Mucosa of rectum (tissue), 2 donors: ENCODE data around the gene TGFBR2.

ENCODE experiments used
- H3K27ac ChIP-seq, 2 donors: one replicate each; pipeline ENCODE4 v1.7.0; 2013; ENCODE audit warnings: inconsistent platforms in 2 of 2, low read depth in 2 of 2, low read length in 2 of 2
- H3K27me3 ChIP-seq, 2 donors: one replicate each; pipeline ENCODE4 v1.7.0; 2013; ENCODE audit warnings: low read length in 2 of 2; ENCODE audit not compliant: control insufficient read depth in 2 of 2, insufficient read depth in 2 of 2
- H3K36me3 ChIP-seq, 2 donors: one replicate each; pipeline ENCODE4 v1.7.0; 2013; ENCODE audit warnings: low read length in 2 of 2; ENCODE audit not compliant: control insufficient read depth in 2 of 2, insufficient read depth in 2 of 2
- H3K4me1 ChIP-seq, 2 donors: one replicate each; pipeline ENCODE4 v1.7.0; 2013; ENCODE audit warnings: low read length in 2 of 2, mild to moderate bottlenecking in 1 of 2; ENCODE audit not compliant: control insufficient read depth in 2 of 2, insufficient read depth in 2 of 2
- H3K4me3 ChIP-seq, 2 donors: one replicate each; pipeline ENCODE4 v1.7.0; 2013; ENCODE audit warnings: low read length in 2 of 2
- H3K9ac ChIP-seq, 2 donors: one replicate each; pipeline ENCODE4 v1.7.0; 2013; ENCODE audit warnings: low read length in 2 of 2, low read depth in 1 of 2, mild to moderate bottlenecking in 1 of 2
- H3K9me3 ChIP-seq, 2 donors: one replicate each; pipeline ENCODE4 v1.7.0; 2013; ENCODE audit warnings: low read length in 2 of 2; ENCODE audit not compliant: control insufficient read depth in 2 of 2
- donor health status: healthy.
- donor health status: Normal muscosa, but diverticular disease.

The TGFBR2 gene

DNA sequence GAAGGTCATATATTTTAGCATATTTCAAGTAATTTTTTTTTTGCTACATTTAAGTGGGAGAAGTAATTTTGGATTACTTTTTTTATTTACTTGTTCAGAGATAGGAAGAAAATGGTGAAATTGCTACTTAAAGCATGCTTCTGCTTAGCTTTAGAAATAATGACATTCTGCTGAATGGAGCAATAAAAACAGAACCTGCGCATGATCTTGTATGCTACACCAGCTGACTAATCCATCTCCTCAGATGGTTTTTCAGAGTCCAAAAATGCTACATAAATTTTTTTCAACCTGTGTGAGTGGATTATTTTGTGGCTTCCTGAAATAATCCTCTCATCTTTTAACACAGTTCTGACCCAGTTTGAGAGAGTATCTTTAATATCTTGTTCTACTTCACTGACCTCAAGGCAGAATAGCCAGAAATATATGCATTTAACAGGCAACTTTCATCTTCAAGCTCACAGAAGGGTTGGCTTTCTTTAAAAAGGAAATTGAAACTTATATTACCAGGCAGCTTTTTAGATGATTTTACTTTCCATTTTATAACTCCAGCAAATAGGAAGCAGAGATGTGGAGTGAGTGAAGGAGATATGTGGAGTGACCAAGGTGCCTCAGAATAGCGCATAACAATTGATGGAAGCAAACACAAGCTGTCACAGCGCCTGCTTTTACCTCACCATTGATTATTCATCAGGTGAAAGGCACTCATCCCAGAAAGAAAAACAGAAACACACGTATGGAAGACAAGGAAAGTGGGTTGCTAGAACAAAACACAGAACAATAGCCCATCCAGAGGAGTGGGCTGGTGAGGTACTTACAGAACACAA, 136.6 kb downstream of the TGFBR2 start:
- Histone ChIP-seq H3K27me3 (no peaks in the 10 kb centered on the region), H3K4me3 (no peak overlapping the region), H3K4me1 (peaks cover 0 to 4% of the 10 kb centered on the region in 2 donors), H3K9ac (no peak overlapping the region), H3K27ac (no peak overlapping the region), H3K9me3 (no peaks in the 10 kb centered on the region), H3K36me3 (no peaks in the 10 kb centered on the region)
